MM.1S (cell line): Measurements from ENCODE around the gene HOXD9.

Source experiments
- DNase-seq: peaks from one replicate; pipeline ENCODE4 v3.0.0-alpha.2; 2015
- H2AFZ ChIP-seq: fragments of 300-600 bp; sonication (generic); 2 replicates; pipeline ENCODE4 v1.6.0; 2016; ENCODE audit warnings: antibody characterized with exemption, low read length
- H3F3A ChIP-seq: fragments of 300-600 bp; sonication (generic); 2 replicates; pipeline ENCODE4 v1.6.1; 2016; ENCODE audit warnings: mild to moderate bottlenecking, antibody characterized with exemption, low read length, moderate library complexity, mixed read lengths; ENCODE audit not compliant: insufficient read depth
- H3K27ac ChIP-seq: fragments of 300-600 bp; sonication (generic); 2 replicates; pipeline ENCODE4 v1.5.1; 2016; ENCODE audit warnings: mild to moderate bottlenecking, low read length
- H3K27me3 ChIP-seq: fragments of 300-600 bp; sonication (generic); replicated peaks from 2 replicates; pipeline ENCODE4 v1.6.0; 2016; ENCODE audit warnings: low read length; ENCODE audit not compliant: insufficient read depth
- H3K36me3 ChIP-seq: fragments of 300-600 bp; sonication (generic); replicated peaks from 2 replicates; pipeline ENCODE4 v1.6.1; 2016; ENCODE audit warnings: mild to moderate bottlenecking, low read length, mixed read lengths; ENCODE audit not compliant: insufficient read depth
- H3K4me1 ChIP-seq: fragments of 300-600 bp; sonication (generic); 2 replicates; pipeline ENCODE4 v1.6.1; 2016; ENCODE audit warnings: low read length, mixed read lengths
- H3K4me2 ChIP-seq: fragments of 300-600 bp; sonication (generic); 2 replicates; pipeline ENCODE4 v1.6.0; 2016; ENCODE audit warnings: low read depth, low read length
- H3K4me3 ChIP-seq: fragments of 300-600 bp; sonication (generic); 2 replicates; pipeline ENCODE4 v1.5.1; 2016; ENCODE audit warnings: low read length, mixed read lengths
- H3K79me2 ChIP-seq: fragments of 300-600 bp; sonication (generic); 2 replicates; pipeline ENCODE4 v1.6.1; 2016; ENCODE audit warnings: mixed run types, low read length, mixed read lengths
- H3K9ac ChIP-seq: fragments of 300-600 bp; sonication (generic); 2 replicates; pipeline ENCODE4 v1.6.1; 2016; ENCODE audit warnings: low read length, mixed read lengths
- H3K9me2 ChIP-seq: fragments of 300-600 bp; sonication (generic); replicated peaks from 2 replicates; pipeline ENCODE4 v1.6.1; 2016; ENCODE audit warnings: mild to moderate bottlenecking, low read length, mixed read lengths; ENCODE audit not compliant: insufficient read depth
- H3K9me3 ChIP-seq: fragments of 300-600 bp; sonication (generic); replicated peaks from 2 replicates; pipeline ENCODE4 v1.6.1; 2016; ENCODE audit warnings: mild to moderate bottlenecking, low read length, mixed read lengths; ENCODE audit not compliant: insufficient read depth
- H4K20me1 ChIP-seq: fragments of 300-600 bp; sonication (generic); 2 replicates; pipeline ENCODE4 v1.6.1; 2016; ENCODE audit warnings: mild to moderate bottlenecking, low read length, moderate library complexity, mixed read lengths; ENCODE audit not compliant: insufficient read depth
- CTCF ChIP-seq: fragments of 300-600 bp; sonication (generic); IDR thresholded peaks from 2 replicates; pipeline ENCODE4 v1.5.1; 2016; ENCODE audit warnings: antibody characterized with exemption, low read length, mixed read lengths
- EZH2 ChIP-seq: fragments of 300-600 bp; sonication (generic); optimal IDR thresholded peaks from 2 replicates; pipeline ENCODE3; 2017; ENCODE audit warnings: low read depth, mild to moderate bottlenecking, antibody characterized with exemption, low read length, mixed read lengths
- EZH2phosphoT487 ChIP-seq: fragments of 300-600 bp; sonication (generic); IDR thresholded peaks from 2 replicates; pipeline ENCODE4 v1.6.1; 2018; ENCODE audit warnings: antibody characterized with exemption, low read length

Gene HOXD9

GRCh38 chr2:176156301-176156806, 33.8 kb downstream of the HOXD9 start:
- H3K9me2 ChIP-seq = no peaks in the 10 kb centered on the region
- H4K20me1 ChIP-seq = no peaks in the 10 kb centered on the region
- no peaks in the 10 kb centered on the region for H3K36me3 ChIP-seq
- H3K27me3 ChIP-seq = no peaks in the 10 kb centered on the region
- no peaks in the 10 kb centered on the region for H3K79me2 ChIP-seq
- H2AFZ ChIP-seq = no peak overlapping the region
- DNase-seq = no peak
- no peak overlapping the region for H3K9ac ChIP-seq
- no peaks in the 10 kb centered on the region for H3K4me1 ChIP-seq
- no peak overlapping the region for H3K4me2 ChIP-seq
- no peak for TF ChIP-seq EZH2
- no peak for TF ChIP-seq EZH2phosphoT487
- no peak for TF ChIP-seq CTCF
- no peaks in the 10 kb centered on the region for H3F3A ChIP-seq
- H3K4me3 ChIP-seq = no peak overlapping the region
- no peak overlapping the region for H3K27ac ChIP-seq
- H3K9me3 ChIP-seq = no peaks in the 10 kb centered on the region

GRCh38 chr2:176156807-176157498, 34.4 kb downstream of the HOXD9 start, which contains the start of gene HOXD3:
Gene HOXD3 (plus strand): TSS chr2:176157307. CDS start chr2:176169115, 11,808 bp downstream.
- Histone ChIP-seq H3K27ac (no peak within 1 kb of the TSS), H2AFZ (no peak within 1 kb of the TSS), H3F3A (no peaks in the 10 kb centered on the region), H3K4me3 (no peak within 1 kb of the TSS), H4K20me1 (no peaks in the 10 kb centered on the region), H3K9ac (no peak within 1 kb of the TSS), H3K27me3 (peaks cover 5% of the 10 kb centered on the region; the same call in 1 of the 2 replicates), H3K79me2 (no peaks in the 10 kb centered on the region), H3K4me1 (no peaks in the 10 kb centered on the region), H3K9me2 (no peaks in the 10 kb centered on the region), H3K36me3 (no peaks in the 10 kb centered on the region), H3K4me2 (no peak within 1 kb of the TSS), H3K9me3 (no peaks in the 10 kb centered on the region)
- TF ChIP-seq EZH2phosphoT487 (no peak), EZH2 (no peak), CTCF (no peak)
- no peak for DNase-seq

GRCh38 chr2:176157499-176158185, 35.1 kb downstream of the HOXD9 start:
- H3K79me2 ChIP-seq = no peaks in the 10 kb centered on the region
- no peaks in the 10 kb centered on the region for H4K20me1 ChIP-seq
- DNase-seq = no peak
- no peak overlapping the region for H3K27ac ChIP-seq
- H3F3A ChIP-seq = no peaks in the 10 kb centered on the region
- H2AFZ ChIP-seq = no peak overlapping the region
- no peak overlapping the region for H3K9ac ChIP-seq
- no peaks in the 10 kb centered on the region for H3K36me3 ChIP-seq
- no peaks in the 10 kb centered on the region for H3K9me3 ChIP-seq
- no peak for TF ChIP-seq EZH2
- TF ChIP-seq EZH2phosphoT487 = no peak
- TF ChIP-seq CTCF = no peak
- H3K9me2 ChIP-seq = no peaks in the 10 kb centered on the region
- H3K4me3 ChIP-seq = no peak overlapping the region
- H3K4me1 ChIP-seq = no peaks in the 10 kb centered on the region
- H3K27me3 ChIP-seq = peaks cover 5% of the 10 kb centered on the region; the same call in 1 of the 2 replicates
- H3K4me2 ChIP-seq = no peak overlapping the region
